ENCODE measurements around the gene CLK4.
A peak's percentile ranks its signal among the peaks of the same experiment; 100 is the strongest.

The CLK4 gene

GRCh38 chr5:178626484-178627258 is at the start of gene CLK4:
Gene CLK4, minus strand, starts transcription at chr5:178627050. Its CDS starts 3,634 bp downstream, at chr5:178623416.
- DNase-seq = peak; percentile 93

GRCh38 chr5:178675922-178676321 is 49.1 kb upstream of the CLK4 start:
- no peak for DNase-seq

GRCh38 chr5:178674334-178674733 is 47.5 kb upstream of the CLK4 start:
- DNase-seq = no peak

GRCh38 chr5:178673801-178674295 is 47.0 kb upstream of the CLK4 start:
- no peak for DNase-seq

GRCh38 chr5:178672630-178673029 is 45.8 kb upstream of the CLK4 start:
- no peak for DNase-seq

GRCh38 chr5:178671602-178672144 is 44.8 kb upstream of the CLK4 start:
- no peak for DNase-seq

GRCh38 chr5:178670351-178670885 is 43.6 kb upstream of the CLK4 start:
- no peak for DNase-seq

- DNase-seq = no peak
Measured at GRCh38 chr5:178668579-178668978, 41.7 kb upstream of the CLK4 start.

- no peak for DNase-seq
Measured at GRCh38 chr5:178667688-178668087, 40.8 kb upstream of the CLK4 start.

GRCh38 chr5:178667101-178667500 is 40.3 kb upstream of the CLK4 start:
- no peak for DNase-seq

- DNase-seq = no peak
Measured at GRCh38 chr5:178664141-178664540, 37.3 kb upstream of the CLK4 start.

- no peak for DNase-seq
Measured at GRCh38 chr5:178662541-178662860, 35.7 kb upstream of the CLK4 start.

GRCh38 chr5:178661836-178662540 is 35.1 kb upstream of the CLK4 start:
- DNase-seq = no peak

GRCh38 chr5:178651046-178651810 is 24.4 kb upstream of the CLK4 start:
- no peak for DNase-seq

- no peak for DNase-seq
Measured at GRCh38 chr5:178650214-178650613, 23.4 kb upstream of the CLK4 start.

GRCh38 chr5:178649580-178649979 is 22.7 kb upstream of the CLK4 start:
- no peak for DNase-seq

GRCh38 chr5:178644826-178645545 is 18.1 kb upstream of the CLK4 start:
- no peak for DNase-seq

GRCh38 chr5:178642351-178642909 is 15.6 kb upstream of the CLK4 start:
- DNase-seq = no peak

GRCh38 chr5:178641711-178642110 is 14.9 kb upstream of the CLK4 start:
- DNase-seq = no peak

- no peak for DNase-seq
Measured at GRCh38 chr5:178640331-178641045, 13.6 kb upstream of the CLK4 start.

GRCh38 chr5:178637356-178638074 is 10.7 kb upstream of the CLK4 start:
- no peak for DNase-seq
